Activated naive CD4-positive, alpha-beta T cell treated with anti-CD3 and anti-CD28 coated beads for 36 hours (primary cell): ENCODE measurements around the gene OR8B4. TPM values are rescaled to one million over a fixed set of nuclear protein-coding genes. Genes with fewer than 3 reads are reported as not detected.
"Not testable (repeated sequence)": the region's sequence is repeated elsewhere in the genome, so short reads cannot be mapped to it uniquely, and the experiment has no call there.

ENCODE experiments used
- CTCF ChIA-PET: fragments of 350-600 bp; sonication (Branson Sonifier 250); formaldehyde crosslinking; loops from one replicate; lab custom pipeline; 2021; ENCODE audit warnings: antibody characterized with exemption; lab: Charles Lee
- DNase-seq: peaks from one replicate; pipeline ENCODE4 v3.0.0-alpha.2; 2020
- H3K27ac Mint-ChIP-seq: one replicate; pipeline ENCODE4 v1.8.0; 2021; ENCODE audit warnings: mild to moderate bottlenecking, mixed read lengths
- H3K27me3 Mint-ChIP-seq: one replicate; pipeline ENCODE4 v1.8.0; 2021; ENCODE audit warnings: low read depth, mixed read lengths
- H3K36me3 Mint-ChIP-seq: one replicate; pipeline ENCODE4 v1.8.0; 2021; ENCODE audit warnings: low read depth, mixed read lengths
- H3K4me1 Mint-ChIP-seq: one replicate; pipeline ENCODE4 v1.8.0; 2021; ENCODE audit warnings: low read depth, mixed read lengths
- H3K4me3 Mint-ChIP-seq: one replicate; pipeline ENCODE4 v1.8.0; 2021; ENCODE audit warnings: mild to moderate bottlenecking, moderate library complexity, mixed read lengths
- H3K9me3 Mint-ChIP-seq: one replicate; pipeline ENCODE4 v1.8.0; 2021; ENCODE audit warnings: mixed read lengths
- intact Hi-C: fragments of 100-400 bp; cut with micrococcal nuclease; formaldehyde crosslinking; loops from one replicate; pipeline ENCODE4 v1.15.1; 2023
- total RNA-seq, 2 experiments: library from RNA; stranded (reverse); gene quantifications; one replicate each; pipeline ENCODE4 v1.2.3, GENCODE V29; 2021

The OR8B4 gene
- total RNA-seq, 2 experiments from 2014 or later = not detected

- Mint-ChIP-seq H3K27me3 (no peaks in the 10 kb centered on the region), H3K27ac (no peak within 1 kb of the TSS), H3K4me1 (no peaks in the 10 kb centered on the region), H3K36me3 (peaks cover 1% of the 10 kb centered on the region), H3K9me3 (no peaks in the 10 kb centered on the region), H3K4me3 (no peak within 1 kb of the TSS)
- CTCF ChIA-PET = no interaction called here
- no peak for DNase-seq
- intact Hi-C loops = no loop called here
Observed at GRCh38 chr11:124398924-124399323, 25.7 kb downstream of the OR8B4 start, which contains the start of gene OR8B3. OR8B3 (minus strand) TSS chr11:124399024; CDS start chr11:124397351, 1,673 bp downstream.

GRCh38 chr11:124396847-124397246 is 27.8 kb downstream of the OR8B4 start:
- CTCF ChIA-PET, intact Hi-C loops, H3K4me1 Mint-ChIP-seq, H3K36me3 Mint-ChIP-seq, H3K27ac Mint-ChIP-seq, DNase-seq, H3K4me3 Mint-ChIP-seq, H3K9me3 Mint-ChIP-seq, H3K27me3 Mint-ChIP-seq: not testable (repeated sequence)

DNA sequence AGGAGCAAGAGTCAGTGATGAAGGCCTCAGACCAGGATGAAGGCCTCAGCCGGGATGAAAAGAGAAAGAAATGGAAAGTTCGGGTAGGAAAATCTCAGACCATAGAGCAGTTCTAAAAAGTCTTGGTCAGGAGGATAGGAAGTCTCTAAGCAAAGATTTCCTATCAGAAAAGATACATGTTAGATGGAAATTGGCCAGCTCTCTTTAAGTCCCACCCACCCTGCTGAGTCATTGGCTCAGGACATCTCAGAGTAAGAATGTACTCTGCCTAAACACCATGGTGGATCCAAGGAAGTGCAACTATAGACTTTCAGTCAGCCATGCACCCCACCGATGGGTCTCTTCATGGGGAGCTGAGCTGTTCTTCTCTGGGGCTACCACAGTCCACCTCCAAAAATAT is 30.3 kb downstream of the OR8B4 start:
- Mint-ChIP-seq H3K4me1 (no peaks in the 10 kb centered on the region), H3K9me3 (no peaks in the 10 kb centered on the region), H3K27ac (no peak overlapping the region), H3K27me3 (peaks cover 11% of the 10 kb centered on the region), H3K4me3 (no peak overlapping the region), H3K36me3 (no peaks in the 10 kb centered on the region)
- intact Hi-C loops = no loop called here
- CTCF ChIA-PET = interaction anchor here (1.0 kb wide), 1 partner anchor 8 kb away, joined by 3 read pairs; no protein-coding TSS in a partner anchor
- no peak for DNase-seq

DNA sequence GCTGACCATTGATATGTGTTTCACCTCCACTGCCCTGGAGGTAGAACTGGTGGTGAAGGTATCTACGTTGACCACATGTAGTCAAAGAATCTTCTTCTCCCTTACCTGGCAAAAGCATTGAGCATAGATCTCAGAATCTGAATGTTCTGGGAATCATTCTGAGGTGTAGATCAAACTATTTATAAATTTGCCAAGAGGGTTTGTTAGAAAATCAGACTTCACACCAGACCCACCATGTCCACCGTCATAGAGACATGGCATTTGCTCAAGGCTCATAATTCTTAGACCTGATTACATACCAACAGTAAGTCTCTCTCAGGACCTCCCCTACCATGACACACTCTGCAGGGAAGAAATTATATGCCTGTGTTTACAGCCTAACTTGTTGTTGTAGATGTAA is 40.3 kb downstream of the OR8B4 start, which contains the start of gene OR8B2:
Gene OR8B2 (minus strand): TSS at position 101 of the 400 bp plus-strand sequence. CDS start 1,156 bp downstream, outside the sequence.
- DNase-seq = no peak
- CTCF ChIA-PET = no interaction called here
- Mint-ChIP-seq H3K9me3 (no peaks in the 10 kb centered on the region), H3K27ac (no peak within 1 kb of the TSS), H3K4me3 (no peak within 1 kb of the TSS), H3K4me1 (no peaks in the 10 kb centered on the region), H3K36me3 (no peaks in the 10 kb centered on the region), H3K27me3 (peaks cover 5% of the 10 kb centered on the region)
- intact Hi-C loops = no loop called here

DNA sequence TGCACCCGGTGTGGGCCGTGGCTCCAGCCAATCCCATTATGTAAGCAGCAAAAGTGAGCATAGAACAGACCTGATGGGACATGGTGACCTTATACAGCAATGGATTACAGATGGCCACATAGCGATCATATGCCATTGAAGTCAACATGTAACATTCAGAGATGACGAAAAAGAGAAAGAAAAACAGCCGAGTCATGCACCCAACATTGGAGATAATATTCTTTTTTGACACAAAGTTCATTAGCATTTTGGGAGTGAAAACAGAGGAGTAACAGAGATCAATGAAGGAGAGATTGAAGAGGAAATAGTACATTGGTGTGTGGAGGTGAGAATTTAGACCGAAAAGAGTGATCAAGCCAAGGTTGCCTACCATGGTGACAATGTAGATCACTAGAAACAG is 41.8 kb downstream of the OR8B4 start:
- H3K4me1 Mint-ChIP-seq, H3K36me3 Mint-ChIP-seq, H3K4me3 Mint-ChIP-seq, H3K27me3 Mint-ChIP-seq, intact Hi-C loops, H3K27ac Mint-ChIP-seq, DNase-seq, H3K9me3 Mint-ChIP-seq, CTCF ChIA-PET: not testable (repeated sequence)

GRCh38 chr11:124380585-124380984 is 44.1 kb downstream of the OR8B4 start:
- no peaks in the 10 kb centered on the region for H3K27me3 Mint-ChIP-seq

DNA sequence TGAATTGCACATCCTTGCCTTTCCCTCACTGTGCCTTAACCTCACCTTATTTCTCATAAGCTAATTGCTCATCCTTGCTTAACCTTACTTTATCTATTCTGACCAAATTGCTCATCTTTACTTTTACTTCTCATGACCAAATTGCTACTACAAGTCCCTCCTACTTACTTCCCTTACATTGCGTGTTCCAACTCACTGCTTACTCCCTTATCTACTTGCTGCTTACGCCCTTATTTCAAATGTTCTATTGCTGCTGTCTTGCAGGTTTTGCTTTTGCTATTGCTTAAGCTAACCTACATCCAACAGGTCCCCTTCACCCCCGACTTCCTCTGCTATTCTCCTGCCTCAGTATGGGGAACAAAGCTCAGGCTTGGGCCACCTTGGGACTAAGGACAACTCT is 48.4 kb downstream of the OR8B4 start:
- Mint-ChIP-seq H3K9me3 (no peaks in the 10 kb centered on the region), H3K4me3 (no peak overlapping the region), H3K4me1 (no peaks in the 10 kb centered on the region), H3K27me3 (peaks cover 4% of the 10 kb centered on the region), H3K27ac (no peak overlapping the region), H3K36me3 (no peaks in the 10 kb centered on the region)
- DNase-seq = no peak
- intact Hi-C loops = no loop called here
- CTCF ChIA-PET = interaction anchor here (0.6 kb wide), 1 partner anchor 14 kb away, joined by 3 read pairs; no protein-coding TSS in a partner anchor

More at GRCh38 chr11:124380585-124380984, 44.1 kb downstream of the OR8B4 start:
- H3K36me3 Mint-ChIP-seq = no peaks in the 10 kb centered on the region
- no peaks in the 10 kb centered on the region for H3K9me3 Mint-ChIP-seq
- DNase-seq = no peak
- H3K27ac Mint-ChIP-seq = no peak overlapping the region
- CTCF ChIA-PET = interaction anchor here (0.6 kb wide), 1 partner anchor 364 kb away, joined by 4 read pairs; no protein-coding TSS in a partner anchor
- H3K4me3 Mint-ChIP-seq = no peak overlapping the region
- intact Hi-C loops = no loop called here
- H3K4me1 Mint-ChIP-seq = no peaks in the 10 kb centered on the region

Other genes with a start within 250 kb of the OR8B4 start
- not detected for gene OR10D3, start 241.5 kb downstream of the OR8B4 start, total RNA-seq
- gene OR8G1, start 183.8 kb downstream of the OR8B4 start, total RNA-seq = not detected
- not detected for gene OR8G5, start 168.5 kb downstream of the OR8B4 start, total RNA-seq
- gene OR8D1, start 110.9 kb downstream of the OR8B4 start, total RNA-seq = not detected
- not detected for gene OR8D2, start 104.7 kb downstream of the OR8B4 start, total RNA-seq
- not detected for gene OR8B2, start 40.4 kb downstream of the OR8B4 start, total RNA-seq
- not detected for gene OR8B3, start 25.8 kb downstream of the OR8B4 start, total RNA-seq
- gene OR8B8, start 20.8 kb upstream of the OR8B4 start, total RNA-seq = not detected
- gene OR8B12, start 118.8 kb upstream of the OR8B4 start, total RNA-seq = not detected
- not detected for gene OR8A1, start 145.1 kb upstream of the OR8B4 start, total RNA-seq
- not detected for gene PANX3, start 186.6 kb upstream of the OR8B4 start, total RNA-seq
- 10 to 100 TPM; 28.3 to 28.6 TPM for gene TBRG1, start 198.0 kb upstream of the OR8B4 start, total RNA-seq
- gene SIAE, start 248.9 kb upstream of the OR8B4 start, total RNA-seq = 10 to 100 TPM in 1 of 2 experiments, 1 to 10 TPM in 1; 7.8 to 10.8 TPM
- 1 to 10 TPM; 3.9 to 5.1 TPM for gene SPA17, start 249.0 kb upstream of the OR8B4 start, total RNA-seq